CD4-positive, alpha-beta T cell treated with Interleukin-17A for 4 hours (primary cell): ENCODE measurements around the gene WWP2.

Experiments used
- DNase-seq: peaks from one replicate; pipeline ENCODE4 v3.0.0-alpha.2; 2020; ENCODE audit warnings: mixed read lengths

WWP2 gene

DNA sequence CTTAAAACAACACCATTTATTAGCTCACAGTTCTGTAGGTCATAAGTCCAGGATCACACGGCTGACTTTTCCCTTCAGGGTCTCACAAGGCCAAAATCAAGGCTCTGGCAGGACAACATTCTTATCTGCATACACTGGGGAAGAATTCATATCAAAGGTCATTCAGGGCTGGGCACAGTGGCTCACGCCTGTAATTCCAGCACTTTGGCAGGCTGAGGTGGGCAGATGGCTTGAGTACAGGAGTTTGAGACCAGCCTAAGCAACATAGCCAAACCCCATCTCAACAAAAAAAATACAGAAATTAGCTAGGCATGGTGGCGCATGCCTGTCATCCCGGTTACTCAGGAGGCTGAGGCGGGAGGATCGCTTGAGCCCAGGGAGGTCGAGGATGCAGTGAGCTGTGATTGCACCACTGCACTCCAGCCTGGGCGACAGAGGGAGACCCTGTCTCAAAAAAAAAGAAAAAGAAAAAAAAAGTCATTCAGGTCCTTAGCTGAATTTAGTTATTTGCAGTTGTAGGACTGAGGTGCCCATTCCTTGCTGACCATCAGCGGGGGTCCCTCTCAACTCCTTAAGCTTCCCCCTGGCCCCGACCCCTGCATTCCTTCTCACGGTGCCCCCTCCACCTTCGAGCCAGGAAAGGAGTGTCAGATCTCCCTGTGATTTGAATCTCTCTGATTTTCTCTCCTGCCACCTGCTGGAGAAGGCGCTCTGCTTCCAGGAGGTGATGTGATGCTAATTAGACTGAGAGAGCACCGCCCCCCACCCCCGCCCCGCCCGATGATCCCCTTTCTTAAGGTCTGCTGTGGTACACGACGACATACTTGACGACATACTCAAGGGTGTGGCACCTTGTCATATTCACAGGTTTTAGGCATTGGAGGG, 97.2 kb downstream of the WWP2 start:
- DNase-seq = peak; percentile 5

DNA sequence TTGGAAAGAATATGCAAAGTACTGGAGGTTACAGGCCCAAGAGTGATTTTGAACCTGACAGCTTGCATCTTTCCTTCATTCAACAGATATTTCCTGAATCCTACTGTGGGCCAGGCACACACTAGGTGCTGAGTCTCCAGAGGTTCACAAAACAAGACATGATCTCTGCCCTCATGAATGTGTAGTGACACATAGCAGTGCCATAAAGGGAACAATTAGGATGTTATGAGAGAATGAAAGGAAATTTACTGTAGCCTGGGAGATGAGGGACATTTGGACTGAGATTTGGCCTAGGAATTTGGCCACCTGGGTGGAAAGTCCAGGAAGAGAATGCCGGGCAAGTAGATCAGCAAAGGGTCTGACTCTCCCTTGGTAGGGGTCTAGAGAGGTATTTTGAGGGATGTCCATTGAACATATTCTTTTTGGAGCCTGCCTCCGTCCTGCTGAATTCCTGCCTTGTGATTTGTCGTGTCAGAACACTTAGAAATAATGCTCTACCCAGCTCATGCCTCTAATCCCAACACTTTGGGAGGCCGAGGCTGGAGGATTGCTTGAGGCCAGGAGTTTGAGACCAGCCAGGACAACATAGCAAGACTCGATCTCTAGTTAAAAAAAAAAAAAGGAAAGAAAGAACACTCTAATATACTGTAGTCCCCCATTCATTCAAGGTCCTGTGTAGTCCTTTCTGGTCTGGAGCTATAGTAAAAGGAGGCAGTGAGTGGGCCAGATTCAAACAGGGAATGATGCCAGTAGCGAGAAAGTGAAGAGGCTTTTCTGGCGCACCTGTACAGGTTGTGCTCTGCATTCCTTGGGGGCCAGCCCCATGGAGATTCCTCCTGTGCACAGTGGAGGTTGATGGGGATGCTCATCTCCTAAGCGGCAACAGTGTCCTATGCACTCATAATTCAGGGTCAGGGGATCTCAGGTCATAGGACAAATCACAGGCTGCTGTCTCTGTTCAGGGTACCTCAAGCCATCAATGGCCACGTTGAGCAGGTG, 98.4 kb downstream of the WWP2 start:
- DNase-seq = no peak

DNA sequence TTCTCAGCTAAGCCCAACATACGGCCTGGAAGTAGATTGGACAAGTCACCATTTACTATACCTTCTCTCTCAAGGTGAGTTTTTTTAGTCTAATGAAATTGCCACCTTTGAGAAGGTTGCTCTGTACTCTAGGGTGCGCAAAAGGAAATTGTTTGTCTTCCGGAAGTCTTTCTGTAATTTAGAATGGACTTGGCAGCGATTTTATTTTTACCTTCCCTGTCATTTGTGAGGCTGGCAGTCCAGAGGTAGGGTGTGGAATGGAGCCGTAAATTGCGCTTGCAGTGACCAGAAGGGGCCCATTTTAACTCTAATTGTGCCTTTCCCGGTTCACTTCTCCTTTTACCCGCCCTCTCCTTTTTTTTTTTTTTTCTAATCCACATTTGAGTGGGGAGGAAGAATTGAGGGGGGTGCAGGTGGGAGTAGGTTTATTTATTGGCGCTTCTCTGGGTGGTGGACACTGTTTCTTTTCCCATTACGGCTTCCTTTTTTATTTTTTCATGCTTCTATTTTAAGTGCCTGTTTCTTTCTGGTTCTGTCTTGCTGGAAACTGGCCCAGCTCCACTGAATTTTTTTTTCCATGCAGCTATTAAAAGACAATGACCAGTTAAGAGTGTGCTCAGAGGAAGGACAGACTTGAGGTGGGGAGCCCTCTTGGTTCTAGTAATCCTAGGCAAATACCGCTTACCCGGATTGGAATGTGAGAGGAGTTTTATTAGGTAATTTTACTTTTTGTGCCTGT, 99.3 kb downstream of the WWP2 start:
- no peak for DNase-seq

DNA sequence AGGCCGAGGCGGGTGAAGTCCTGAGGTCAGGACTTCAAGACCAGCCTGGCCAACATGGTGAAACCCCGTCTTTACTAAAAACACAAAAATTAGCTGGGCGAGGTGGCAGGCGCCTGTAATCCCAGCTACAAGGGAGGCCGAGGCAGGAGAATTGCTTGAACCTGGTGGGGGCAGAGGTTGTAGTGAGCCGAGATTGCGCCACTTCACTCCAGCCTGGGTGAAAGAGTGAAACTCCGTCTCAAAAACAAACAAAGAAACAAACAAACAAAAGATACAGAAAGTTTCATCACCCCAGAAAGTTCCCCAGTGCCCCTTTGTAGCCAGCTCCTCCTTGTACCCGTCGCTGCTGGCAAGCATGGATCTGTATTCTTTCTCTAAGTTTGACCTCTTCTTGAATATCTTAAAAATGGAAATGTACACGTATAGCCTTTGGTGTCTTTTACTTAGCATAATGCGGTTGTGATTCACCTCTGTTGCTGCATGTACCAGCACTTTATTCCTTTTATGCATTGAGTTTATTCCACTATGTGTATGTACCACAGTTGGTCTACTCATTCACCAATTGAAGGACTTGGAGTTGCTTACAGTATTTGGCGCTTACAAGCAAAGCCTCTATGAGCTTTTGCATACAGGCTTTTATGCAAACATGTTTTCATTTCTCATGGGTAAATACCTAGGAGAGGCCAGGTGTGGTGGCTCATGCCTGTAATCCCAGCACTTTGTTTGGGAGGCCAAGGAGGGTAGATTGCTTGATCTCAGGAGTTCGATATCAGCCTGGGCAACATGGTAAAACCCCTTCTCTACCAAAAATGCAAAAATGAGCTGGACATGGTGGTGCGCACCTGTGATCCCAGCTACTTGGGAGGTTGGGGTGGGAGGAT, 101.5 kb downstream of the WWP2 start:
- no peak for DNase-seq

DNA sequence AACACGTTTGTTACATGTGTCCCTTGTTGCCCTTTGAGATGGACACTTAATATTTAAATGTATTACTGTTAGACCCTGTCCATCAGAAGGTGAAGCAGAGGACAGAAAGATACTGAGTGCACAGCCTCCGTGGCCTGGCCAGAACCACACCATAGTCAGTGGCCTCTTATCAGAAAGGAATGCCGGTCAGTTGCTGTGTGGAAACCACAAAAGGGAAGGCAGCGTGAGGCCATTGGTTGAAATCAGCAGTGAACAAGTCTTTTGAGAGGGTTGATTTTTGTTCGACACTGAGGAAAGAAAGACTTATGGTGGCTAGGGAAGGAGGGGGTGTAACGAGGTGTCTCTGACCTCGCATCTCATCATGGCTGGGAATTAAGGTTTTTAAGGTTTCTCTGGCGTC, 103.6 kb downstream of the WWP2 start:
- DNase-seq = no peak

DNA sequence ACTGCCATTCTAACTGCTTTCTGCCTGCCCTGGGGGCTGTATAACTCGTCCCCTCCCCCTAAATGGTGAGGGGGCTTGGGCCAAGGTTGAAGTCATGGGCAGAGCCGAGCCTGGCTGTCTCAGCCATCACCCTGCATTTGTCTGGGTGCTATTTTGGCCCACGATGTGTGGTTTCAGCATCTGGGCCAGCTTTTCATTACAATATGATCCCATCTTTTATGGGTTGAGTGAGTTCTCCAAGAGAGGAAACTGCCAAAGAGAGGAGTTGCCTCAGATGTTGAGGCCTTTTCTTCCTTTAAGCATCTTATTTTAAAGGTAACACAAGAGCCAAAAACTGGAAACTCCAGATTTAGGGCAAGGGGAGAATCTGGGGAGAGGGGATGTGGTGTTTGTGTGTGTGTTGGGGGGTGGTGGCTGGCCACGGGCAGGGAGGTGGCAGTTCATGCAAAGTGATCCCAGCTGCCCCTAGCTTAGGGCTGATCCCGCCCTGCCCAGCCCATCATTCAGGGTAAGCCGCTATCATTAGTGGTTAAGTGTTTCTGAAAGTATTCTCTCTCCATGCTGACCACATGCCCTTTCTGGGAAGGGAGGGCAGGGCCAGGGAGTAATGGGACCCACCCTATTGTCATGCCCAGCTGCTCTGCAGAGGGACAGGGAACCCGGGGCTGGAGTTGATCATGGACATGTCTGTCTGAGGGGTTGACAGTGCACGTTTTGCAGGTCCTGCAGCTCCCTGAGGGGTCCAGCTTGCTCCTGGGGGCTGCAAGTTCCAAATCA, 105.8 kb downstream of the WWP2 start:
- DNase-seq = no peak

DNA sequence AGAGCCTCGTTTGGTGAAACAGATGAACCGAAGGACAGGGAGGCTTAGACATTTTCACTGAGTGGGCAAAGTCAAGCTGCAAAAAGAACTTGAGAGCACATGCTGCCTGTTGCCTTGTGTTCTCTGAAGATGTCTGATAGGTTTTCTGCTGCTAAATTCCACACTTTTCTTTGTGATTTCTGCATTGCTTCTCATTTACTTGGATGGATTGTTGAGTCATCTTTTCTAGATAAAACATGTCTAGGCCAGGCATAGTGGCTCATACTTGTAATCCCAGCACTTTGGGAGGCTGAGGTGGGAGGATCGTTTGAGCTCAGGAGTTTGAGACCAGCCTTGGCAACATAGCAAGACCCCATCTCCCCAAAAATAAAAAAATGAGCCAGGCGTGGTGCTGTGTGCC, 108.6 kb downstream of the WWP2 start:
- no peak for DNase-seq

DNA sequence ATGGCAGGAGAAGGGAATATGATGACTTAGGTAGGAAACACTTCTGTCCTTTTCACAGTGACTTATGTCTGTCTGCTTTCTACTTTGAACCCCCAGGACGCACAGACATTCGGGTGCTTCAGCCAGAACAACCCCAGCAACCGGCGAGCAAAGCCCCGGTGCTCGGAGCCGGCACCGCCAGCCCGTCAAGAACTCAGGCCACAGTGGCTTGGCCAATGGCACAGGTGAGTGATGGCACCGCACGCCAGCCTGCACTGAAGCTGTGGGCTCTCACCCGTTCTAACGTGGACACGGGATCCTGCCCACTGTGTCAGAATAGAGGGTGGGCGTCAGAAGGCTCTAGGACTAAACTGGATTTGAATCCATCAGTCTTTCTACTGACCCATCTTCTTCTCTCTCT, 109.6 kb downstream of the WWP2 start:
- no peak for DNase-seq

DNA sequence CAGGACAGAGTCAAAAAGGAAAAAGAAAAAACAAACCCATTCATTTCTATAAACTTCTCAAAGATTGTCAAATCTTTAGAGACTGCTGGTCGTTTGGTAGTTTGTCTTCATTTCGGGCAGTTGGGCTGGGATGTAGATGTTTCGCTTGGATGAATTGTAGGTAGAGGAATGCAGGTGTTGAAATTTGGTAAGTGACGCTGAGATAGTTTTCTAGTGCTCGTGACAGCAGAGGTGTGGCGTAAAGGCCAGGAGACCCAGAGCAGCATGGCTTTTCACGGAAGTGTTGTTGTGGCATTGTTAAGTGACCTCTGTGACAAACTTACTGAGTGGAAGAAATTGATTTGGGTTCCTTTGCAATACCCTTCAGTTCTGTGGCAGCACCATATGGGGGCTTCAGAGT, 110.8 kb downstream of the WWP2 start:
- no peak for DNase-seq

DNA sequence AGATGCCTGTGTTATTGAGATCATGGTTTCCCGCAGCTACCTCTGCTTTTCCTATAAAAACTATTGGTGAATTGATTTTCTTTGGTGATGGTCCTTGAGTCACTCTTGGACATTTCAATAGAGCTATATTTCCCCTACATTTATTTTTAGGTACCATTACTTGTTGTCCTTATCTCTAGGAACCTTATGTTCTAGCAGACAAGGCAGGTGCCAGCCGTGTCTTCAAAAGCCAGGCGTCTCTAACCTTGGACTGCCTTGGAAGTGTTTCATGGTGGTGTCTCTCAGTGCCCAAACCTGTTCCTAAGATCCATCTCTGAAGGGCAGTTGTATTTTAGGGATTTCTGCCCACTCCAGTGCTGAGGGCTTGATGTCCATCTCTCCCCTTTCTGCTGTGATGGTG, 111.7 kb downstream of the WWP2 start:
- no peak for DNase-seq

DNA sequence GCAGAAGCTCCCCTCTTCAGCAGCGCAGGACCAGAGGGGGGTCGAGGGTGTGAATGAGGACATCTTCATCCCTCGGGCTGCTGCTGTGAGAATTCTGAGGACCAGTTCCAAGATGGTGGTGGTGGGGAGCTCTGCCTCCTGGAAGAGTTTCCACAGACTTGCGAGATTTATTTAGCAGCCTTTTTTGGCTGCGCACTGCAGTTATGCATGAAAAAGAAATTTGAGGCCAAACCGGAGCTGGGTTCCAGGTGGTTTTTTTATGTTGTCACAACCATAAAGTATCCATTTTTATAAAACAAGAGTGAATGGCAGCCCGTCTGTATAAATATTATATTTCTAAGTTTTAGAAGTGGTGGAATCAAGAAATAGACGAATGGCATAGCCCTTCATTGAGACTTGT, 112.1 kb downstream of the WWP2 start:
- DNase-seq = no peak

DNA sequence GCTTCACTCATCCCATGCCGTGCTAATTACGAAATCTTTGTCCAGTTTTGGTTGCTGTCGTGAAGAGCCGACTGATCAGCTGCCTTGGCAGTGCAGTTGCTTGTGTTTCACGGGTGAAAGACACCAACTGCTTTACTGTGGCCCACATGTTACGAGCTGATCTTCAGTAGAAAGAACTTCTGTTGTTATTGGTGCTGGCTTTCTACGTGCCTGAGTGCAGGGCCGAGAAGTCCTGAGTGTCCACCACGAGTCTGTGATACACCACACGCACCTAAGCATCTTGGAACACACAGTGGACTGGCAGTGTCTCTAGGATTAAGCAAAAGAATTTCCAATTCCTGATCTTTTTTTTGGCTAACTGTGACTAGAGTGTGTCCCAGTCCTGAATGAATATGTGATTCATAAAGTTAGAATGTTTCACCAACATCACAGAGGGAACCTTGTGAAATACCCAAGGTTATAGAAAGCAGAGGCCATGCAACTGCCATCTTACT, 118.6 kb downstream of the WWP2 start:
- no peak for DNase-seq

DNA sequence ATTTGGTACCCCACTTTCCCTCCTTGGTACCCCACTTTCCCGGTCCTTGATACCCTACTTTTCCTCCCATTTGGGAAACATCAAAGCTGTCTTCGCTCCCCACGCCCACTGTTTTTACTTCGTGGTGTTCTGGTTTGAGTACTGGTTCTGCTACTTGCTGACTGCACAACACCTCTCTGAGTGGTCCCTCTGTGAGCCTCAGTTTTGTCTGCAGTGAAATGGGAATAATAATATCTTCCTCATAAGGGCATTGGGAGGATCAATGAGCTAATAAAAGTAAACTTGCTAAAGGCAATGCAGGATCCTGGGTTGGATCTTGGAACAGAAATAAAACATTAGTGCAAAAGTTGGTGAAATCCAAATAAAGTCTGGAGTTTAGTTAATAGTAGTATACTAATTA, 119.0 kb downstream of the WWP2 start:
- no peak for DNase-seq

DNA sequence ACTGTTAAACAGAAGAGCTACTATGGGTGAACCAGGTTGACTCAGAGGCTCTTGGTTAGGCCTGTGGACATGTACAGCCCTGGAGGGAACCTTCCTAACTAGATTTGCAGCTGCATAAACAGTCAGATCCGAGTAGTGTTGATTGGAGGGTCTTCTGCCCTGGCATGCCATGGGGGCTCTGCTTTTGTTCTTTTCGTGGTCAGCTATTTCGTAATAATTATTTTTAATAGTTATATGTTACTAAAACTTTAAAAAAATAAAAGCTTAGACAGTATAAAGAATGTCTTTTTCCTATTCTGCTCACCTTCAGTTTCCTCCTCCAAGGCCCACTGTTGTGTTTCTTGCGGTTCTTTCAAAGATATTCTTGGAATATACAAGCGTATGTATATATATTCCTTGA, 121.6 kb downstream of the WWP2 start:
- DNase-seq = no peak

DNA sequence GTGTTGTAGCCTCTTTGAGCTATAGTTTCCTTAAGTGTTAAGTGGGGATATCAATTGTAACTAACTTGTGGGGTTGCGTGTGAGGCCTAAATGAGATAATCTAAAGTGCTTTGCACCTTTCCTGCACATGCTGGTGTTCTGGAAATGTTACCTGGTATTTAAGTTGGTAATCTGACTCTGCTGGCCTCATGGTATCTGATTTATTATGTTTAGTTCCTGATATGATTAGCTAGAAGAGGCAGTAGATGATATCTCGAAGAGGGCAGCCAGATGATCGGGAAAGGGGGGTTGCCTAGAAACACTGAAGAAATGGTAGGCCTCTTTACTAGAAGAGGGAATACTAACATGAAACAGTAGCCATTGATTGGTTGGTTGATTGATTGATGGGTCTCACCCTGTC, 123.6 kb downstream of the WWP2 start:
- DNase-seq = no peak

DNA sequence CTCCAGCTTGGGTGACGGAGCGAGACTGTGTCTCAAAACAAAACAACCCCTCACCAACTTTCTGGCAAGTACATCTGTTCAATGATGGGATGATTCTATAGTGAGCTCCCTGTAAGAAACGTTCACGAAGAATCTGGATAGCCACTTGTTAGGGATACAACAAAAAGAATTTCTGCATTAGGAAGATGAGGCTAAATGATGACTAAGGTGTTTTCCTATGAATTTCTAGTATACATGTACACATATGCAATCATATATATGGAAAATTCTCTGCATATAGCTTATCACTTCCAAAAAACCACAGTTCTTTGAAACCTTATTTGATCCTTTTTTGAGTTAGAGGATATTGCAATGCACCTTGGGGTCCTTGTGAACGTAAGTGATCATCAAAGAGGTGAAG, 124.6 kb downstream of the WWP2 start:
- DNase-seq = no peak

DNA sequence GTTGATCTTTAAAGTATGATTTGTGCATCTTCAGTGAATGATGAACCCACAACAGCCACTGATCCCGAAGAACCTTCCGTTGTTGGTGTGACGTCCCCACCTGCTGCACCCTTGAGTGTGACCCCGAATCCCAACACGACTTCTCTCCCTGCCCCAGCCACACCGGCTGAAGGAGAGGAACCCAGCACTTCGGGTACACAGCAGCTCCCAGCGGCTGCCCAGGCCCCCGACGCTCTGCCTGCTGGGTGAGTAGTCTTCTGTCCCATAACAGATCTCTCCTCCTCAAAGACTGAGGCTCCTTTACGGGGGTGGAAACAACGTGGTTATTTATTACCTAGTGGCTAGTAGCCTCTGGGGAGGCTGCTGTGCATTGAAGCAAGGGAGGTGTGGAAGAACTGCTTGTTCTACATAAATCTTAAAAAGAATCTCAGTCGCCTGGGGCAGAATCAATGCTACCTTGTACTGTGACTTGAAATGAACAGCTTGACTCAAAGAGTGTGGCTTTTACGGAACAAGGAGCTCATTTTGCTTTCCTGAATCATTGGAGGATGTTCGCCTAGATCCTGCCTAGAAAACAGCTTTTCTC, 126.0 kb downstream of the WWP2 start:
- no peak for DNase-seq

DNA sequence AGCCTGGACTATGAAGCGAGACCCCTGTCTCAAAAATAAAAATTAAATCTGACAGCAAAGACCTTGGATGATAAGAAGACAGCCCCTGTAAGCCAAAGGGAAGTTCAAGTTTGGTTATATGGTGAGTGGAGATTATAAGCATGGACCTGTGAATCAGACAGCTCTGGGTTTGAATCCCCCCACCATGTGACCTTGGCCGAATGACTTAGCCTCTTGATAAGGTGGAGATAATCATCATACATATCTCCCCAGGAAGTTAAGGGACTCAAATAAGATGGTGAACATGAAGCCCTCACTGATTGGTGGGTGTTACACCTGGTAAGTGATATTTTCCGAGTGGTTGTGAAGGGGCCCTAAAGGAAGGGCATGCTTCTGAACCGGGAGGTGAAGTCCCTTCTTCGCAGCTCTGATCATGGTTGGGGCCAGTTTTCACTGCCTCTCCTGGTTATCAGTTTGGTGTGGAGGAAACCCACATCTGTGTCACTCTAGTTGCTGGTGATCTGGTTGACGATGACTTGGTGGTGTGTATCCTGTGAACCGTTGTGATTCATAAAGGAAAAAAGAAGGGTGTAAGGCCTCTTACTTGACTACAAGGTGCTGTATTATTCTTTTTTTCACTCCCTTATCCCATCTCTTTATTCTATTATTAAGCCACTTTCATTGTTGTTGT, 127.3 kb downstream of the WWP2 start:
- DNase-seq = no peak

DNA sequence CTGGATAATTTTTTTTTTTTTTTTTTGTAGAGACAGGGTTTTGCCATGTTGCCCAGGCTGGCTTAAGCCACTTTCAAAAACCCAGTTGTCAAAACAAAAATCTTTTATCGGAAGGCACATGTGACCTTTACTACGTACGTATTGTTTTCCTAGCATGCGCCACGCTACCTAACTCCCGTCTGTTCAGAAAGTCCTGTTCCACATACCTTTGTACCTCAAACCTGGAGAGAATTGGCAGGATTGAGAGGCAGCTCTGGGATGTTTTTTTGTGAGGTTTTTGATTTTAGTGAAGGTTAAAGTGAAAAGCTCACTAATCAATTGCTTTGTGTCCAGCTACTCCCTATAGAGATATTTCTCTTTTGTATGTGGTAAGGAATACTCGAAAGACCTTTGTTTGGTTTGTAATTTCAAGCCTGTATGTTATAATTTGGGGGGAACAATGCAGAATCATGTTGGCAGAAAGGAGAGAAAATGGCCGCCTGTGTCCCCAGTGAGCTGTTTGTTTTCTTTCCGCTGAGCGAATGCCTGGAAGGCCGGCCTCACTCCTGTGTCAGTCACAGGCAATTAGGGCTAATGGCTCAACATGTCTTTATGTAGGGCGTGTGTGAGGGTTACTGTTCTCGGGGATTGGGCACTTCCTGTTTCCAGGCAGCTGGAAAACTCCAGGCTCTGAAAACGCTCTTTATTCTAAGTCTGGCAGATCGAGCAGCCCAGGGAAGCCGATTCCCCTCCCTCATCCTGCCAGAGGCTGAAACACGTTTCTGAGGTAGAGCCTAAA, 128.2 kb downstream of the WWP2 start:
- DNase-seq = no peak
